Spinal cord (tissue), 10 donors: ENCODE measurements around the gene NEO1. TPM values are rescaled to one million over a fixed set of nuclear protein-coding genes. Genes with fewer than 3 reads are reported as not detected.

Experiments used
- DNase-seq, 6 donors: peaks; one replicate each; pipeline versions ENCODE4 v3.0.0 to v3.0.0-alpha.2; 2013 to 2015; ENCODE audit warnings: low spot score in 6 of 6, low read depth in 4 of 6
- H3K27ac ChIP-seq: one replicate; pipeline ENCODE4 v1.5.1; 2013; ENCODE audit warnings: low read depth, low read length, control low read depth
- H3K27me3 ChIP-seq: one replicate; pipeline ENCODE4 v1.6.1; 2013; ENCODE audit warnings: low read length; ENCODE audit not compliant: control insufficient read depth, insufficient read depth
- H3K36me3 ChIP-seq: one replicate; pipeline ENCODE4 v1.6.1; 2013; ENCODE audit warnings: low read length; ENCODE audit not compliant: control insufficient read depth, insufficient read depth
- H3K4me1 ChIP-seq: one replicate; pipeline ENCODE4 v1.6.1; 2013; ENCODE audit warnings: low read length; ENCODE audit not compliant: control insufficient read depth, insufficient read depth
- H3K4me3 ChIP-seq: one replicate; pipeline ENCODE4 v1.5.1; 2013; ENCODE audit warnings: low read depth, low read length, control low read depth
- H3K9me3 ChIP-seq: one replicate; pipeline ENCODE4 v1.6.1; 2013; ENCODE audit warnings: low read length; ENCODE audit not compliant: control insufficient read depth, insufficient read depth
- WGBS: methylation state at CpG from one replicate; pipeline ENCODE4 v1.1.5; 2013; ENCODE audit warnings: missing lambda C conversion rate; ENCODE audit not compliant: insufficient coverage; 5-methylcytosine and 5-hydroxymethylcytosine counted together
- polyA plus RNA-seq, 2 donors: library from polyadenylated mRNA; unstranded; fragments of 120-200 nt; gene quantifications; one replicate each; pipeline ENCODE4 v1.2.1, GENCODE V29; 2013; ENCODE audit not compliant: insufficient read length in 2 of 2
- total RNA-seq, 2 donors: library from RNA; depleted of rRNA in 1 of 2; stranded (reverse); fragments of 120-200 nt in 1 of 2; fragments of >200 nt in 1 of 2; gene quantifications; one replicate each; pipeline versions ENCODE4 v1.2.3 to v1.2.4, GENCODE V29; 2013 to 2014
- donor health status: healthy.

NEO1 gene
- total and polyA plus RNA-seq, 4 donors: 70.6 to 121 (median 104) TPM

- H3K27ac ChIP-seq: no peak overlapping the region
- H3K4me1 ChIP-seq: peaks cover 18% of the 10 kb centered on the region
- WGBS: 55% methylated on average over 2 of the region's 4 CpGs
- no peak overlapping the region for H3K4me3 ChIP-seq
- no peaks in the 10 kb centered on the region for H3K9me3 ChIP-seq
- no peaks in the 10 kb centered on the region for H3K27me3 ChIP-seq
- peaks cover 80% of the 10 kb centered on the region for H3K36me3 ChIP-seq
- DNase-seq: no peak
Observed at GRCh38 chr15:73326157-73326556, 273.9 kb downstream of the NEO1 start.

DNA sequence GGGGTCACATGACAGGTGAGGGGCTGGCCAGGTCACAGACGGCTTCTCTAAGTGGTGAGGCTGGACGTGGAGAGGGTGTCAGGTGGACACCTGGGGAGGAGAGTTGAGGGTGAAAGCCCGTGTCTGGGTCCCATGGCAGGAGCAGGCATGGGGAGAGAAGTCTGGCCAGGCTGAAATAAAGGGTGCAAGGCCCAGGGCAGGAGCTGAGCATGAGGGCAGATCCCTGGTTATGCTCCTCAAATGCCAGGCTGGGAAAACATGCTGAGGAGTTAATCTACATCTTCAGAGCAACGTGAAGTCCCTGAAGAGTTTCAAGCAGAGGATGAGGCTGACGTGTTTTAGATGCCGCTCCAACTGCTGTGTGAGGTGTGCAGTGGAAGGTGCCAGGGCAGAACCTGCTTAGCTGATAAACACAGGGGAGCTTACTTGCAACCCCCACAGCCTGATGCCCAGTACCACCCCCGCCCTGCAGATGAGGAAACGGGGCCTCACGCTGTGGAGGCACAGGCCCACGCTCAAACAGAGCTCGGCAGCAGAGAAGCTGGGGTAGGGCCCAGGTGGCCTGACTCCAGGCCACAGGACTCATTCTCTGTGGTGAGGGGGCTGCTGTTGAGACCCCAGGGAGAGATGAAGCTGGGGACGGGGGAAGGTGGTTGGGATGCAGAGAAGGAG is 276.0 kb downstream of the NEO1 start:
- no peak overlapping the region for H3K4me3 ChIP-seq
- no peak overlapping the region for H3K27ac ChIP-seq
- H3K27me3 ChIP-seq: no peaks in the 10 kb centered on the region
- H3K36me3 ChIP-seq: peaks cover 73% of the 10 kb centered on the region
- no peaks in the 10 kb centered on the region for H3K9me3 ChIP-seq
- H3K4me1 ChIP-seq: peaks cover 19% of the 10 kb centered on the region
- no peak for DNase-seq
- 84% methylated on average over 11 of the region's 12 CpGs for WGBS

- no peaks in the 10 kb centered on the region for H3K9me3 ChIP-seq
- H3K27ac ChIP-seq: no peak overlapping the region
- DNase-seq: no peak
- H3K4me1 ChIP-seq: peaks cover 19% of the 10 kb centered on the region
- 89% methylated on average over 9 of the region's 10 CpGs for WGBS
- H3K27me3 ChIP-seq: no peaks in the 10 kb centered on the region
- H3K36me3 ChIP-seq: peaks cover 68% of the 10 kb centered on the region
- H3K4me3 ChIP-seq: no peak overlapping the region
Observed at GRCh38 chr15:73328981-73329380, 276.7 kb downstream of the NEO1 start.

GRCh38 chr15:73329501-73330200 is 277.4 kb downstream of the NEO1 start:
- WGBS: 81% methylated on average over 18 of the region's 21 CpGs

GRCh38 chr15:73330206-73331051 is 278.2 kb downstream of the NEO1 start:
- H3K27ac ChIP-seq: no peak overlapping the region
- peak in 1 of 6 donors; percentile 16 for DNase-seq
- 84% methylated on average over 8 of the region's 15 CpGs for WGBS

More at GRCh38 chr15:73329501-73330200, 277.4 kb downstream of the NEO1 start:
- Histone ChIP-seq H3K4me3 (no peak overlapping the region), H3K4me1 (peaks cover 19% of the 10 kb centered on the region), H3K27me3 (no peaks in the 10 kb centered on the region), H3K27ac (no peak overlapping the region), H3K9me3 (no peaks in the 10 kb centered on the region), H3K36me3 (peaks cover 63% of the 10 kb centered on the region)
- no peak for DNase-seq

DNA sequence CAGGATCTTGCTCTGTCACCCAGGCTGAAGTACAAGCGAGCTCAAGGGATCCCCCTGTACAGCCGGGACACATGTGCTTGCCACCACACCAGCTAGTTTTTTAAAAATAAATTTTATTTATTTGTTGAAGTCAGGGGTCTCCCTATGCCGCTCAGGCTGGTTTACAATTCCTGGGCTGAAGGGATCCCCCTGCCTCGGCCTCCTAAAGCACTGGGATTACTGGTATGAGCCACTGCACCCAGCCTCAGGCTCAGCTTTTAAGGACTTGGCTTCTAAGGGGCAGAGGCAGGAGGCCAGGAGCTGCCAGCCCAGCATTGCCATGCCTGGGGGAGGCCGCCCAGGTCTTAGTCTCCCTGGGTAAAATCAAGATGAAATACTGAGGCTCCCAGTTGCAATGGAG is 279.2 kb downstream of the NEO1 start:
- no peak overlapping the region for H3K27ac ChIP-seq
- peaks cover 55% of the 10 kb centered on the region for H3K36me3 ChIP-seq
- H3K4me3 ChIP-seq: no peak overlapping the region
- peaks cover 27% of the 10 kb centered on the region for H3K4me1 ChIP-seq
- no peaks in the 10 kb centered on the region for H3K9me3 ChIP-seq
- 97% methylated on average over 2 of the region's 5 CpGs for WGBS
- DNase-seq: no peak
- H3K27me3 ChIP-seq: no peaks in the 10 kb centered on the region

More at GRCh38 chr15:73330206-73331051, 278.2 kb downstream of the NEO1 start:
- Histone ChIP-seq H3K4me1 (peaks cover 20% of the 10 kb centered on the region), H3K36me3 (peaks cover 57% of the 10 kb centered on the region), H3K4me3 (no peak overlapping the region), H3K9me3 (no peaks in the 10 kb centered on the region), H3K27me3 (no peaks in the 10 kb centered on the region)

DNA sequence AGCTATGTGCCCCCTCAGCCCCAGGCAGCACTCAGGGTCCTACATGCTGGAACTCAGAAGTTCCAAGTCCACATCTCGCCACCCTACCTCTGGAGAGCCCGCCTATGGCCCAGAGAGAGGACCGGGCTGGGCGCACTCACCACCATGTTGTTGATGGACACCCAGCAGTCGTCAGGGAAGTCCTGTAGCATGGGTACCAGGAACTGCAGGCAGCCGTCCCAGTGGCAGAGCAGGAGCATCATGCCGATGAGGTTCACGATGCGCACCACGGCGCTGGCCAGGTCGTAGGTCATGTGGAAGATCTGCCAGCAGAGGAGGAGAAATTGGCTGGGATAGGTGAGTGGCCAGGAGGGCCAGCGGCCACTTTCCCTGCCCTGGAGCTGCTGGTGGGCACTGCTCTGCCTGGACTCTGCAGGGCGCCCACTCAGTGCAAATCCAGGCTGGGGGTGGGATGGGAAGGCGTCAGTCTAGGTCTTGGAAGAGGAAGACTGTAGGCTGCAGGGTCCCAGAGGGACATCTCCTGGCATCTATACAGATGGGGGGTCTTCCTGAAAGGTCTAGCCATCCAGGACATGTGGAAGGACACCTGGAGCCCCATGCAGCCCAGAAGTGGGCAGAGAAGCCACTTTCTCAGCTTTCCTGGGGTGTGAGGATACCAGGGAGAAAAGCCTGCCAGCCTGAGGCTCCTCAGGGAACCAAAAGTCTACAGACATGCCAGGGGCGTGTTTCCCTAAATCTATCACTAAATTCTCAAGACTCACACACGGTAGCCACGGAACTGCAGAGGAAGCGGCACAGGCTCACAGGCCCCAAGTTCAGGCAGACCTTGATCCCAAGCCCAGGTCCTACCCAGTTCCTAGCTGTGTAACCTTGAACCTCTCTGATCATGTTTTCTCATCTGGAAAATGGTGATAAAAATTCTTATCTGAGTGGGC is 280.0 kb downstream of the NEO1 start:
- WGBS: 93% methylated on average over 16 of the region's 19 CpGs
- Histone ChIP-seq H3K4me3 (no peak overlapping the region), H3K36me3 (peaks cover 54% of the 10 kb centered on the region), H3K4me1 (peaks cover 27% of the 10 kb centered on the region), H3K27ac (no peak overlapping the region), H3K9me3 (no peaks in the 10 kb centered on the region), H3K27me3 (no peaks in the 10 kb centered on the region)
- DNase-seq: no peak

- Histone ChIP-seq H3K27me3 (no peaks in the 10 kb centered on the region), H3K9me3 (no peaks in the 10 kb centered on the region), H3K4me3 (no peak overlapping the region), H3K4me1 (peaks cover 27% of the 10 kb centered on the region), H3K36me3 (peaks cover 51% of the 10 kb centered on the region), H3K27ac (no peak overlapping the region)
- 80% methylated on average over 1 of the region's 2 CpGs for WGBS
- no peak for DNase-seq
Observed at GRCh38 chr15:73333001-73333400, 280.7 kb downstream of the NEO1 start.

DNA sequence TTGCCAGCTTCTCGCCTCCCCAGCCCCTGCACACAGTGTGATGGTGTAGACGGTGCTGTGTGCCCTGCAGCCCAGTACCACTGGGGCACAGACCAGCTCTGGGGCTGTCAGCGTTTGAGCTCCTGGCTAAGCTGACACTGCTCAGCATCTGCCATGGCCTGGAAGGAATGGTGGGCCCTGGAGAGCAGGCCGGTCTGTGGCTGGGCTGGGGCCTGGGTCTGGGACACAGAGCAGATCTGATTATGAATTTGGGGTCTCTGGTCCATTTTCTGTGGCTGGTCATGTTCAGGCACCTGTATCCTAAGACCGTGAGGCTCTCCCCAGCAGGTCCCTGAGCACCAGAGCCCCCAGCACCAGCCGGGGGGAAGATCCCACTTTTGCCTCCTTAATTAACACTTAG is 281.8 kb downstream of the NEO1 start:
- 70% methylated on average over 5 of the region's 6 CpGs for WGBS

More for the DNA sequence above, 281.8 kb downstream of the NEO1 start:
- no peak for DNase-seq
- H3K27me3 ChIP-seq: no peaks in the 10 kb centered on the region
- H3K4me1 ChIP-seq: peaks cover 30% of the 10 kb centered on the region
- no peak overlapping the region for H3K27ac ChIP-seq
- no peaks in the 10 kb centered on the region for H3K9me3 ChIP-seq
- peaks cover 44% of the 10 kb centered on the region for H3K36me3 ChIP-seq
- no peak overlapping the region for H3K4me3 ChIP-seq
